Testis (tissue), 2 donors: Measurements from ENCODE around the gene CLRN1.

Experiments used
- CTCF ChIP-seq, 3 experiments: fragments of 450-650 bp in 2 of 3; fragments of 200-600 bp in 1 of 3; sonication (generic) in 1 of 3; IDR thresholded peaks; one replicate each; pipeline ENCODE4 v1.5.1; 2016 to 2019; ENCODE audit warnings: antibody characterized with exemption in 3 of 3, mild to moderate bottlenecking in 2 of 3, moderate library complexity in 1 of 3
- POLR2A ChIP-seq: fragments of 450-650 bp; IDR thresholded peaks from one replicate; pipeline ENCODE4 v1.6.1; 2017; ENCODE audit warnings: antibody characterized with exemption, mild to moderate bottlenecking, moderate library complexity

- TF ChIP-seq CTCF (IDR thresholded peaks at IDR 0.05) (no peak), POLR2A (no peak)
These were observed 40.8 kb downstream of the CLRN1 start for GRCh38 chr3:150931745-150932144.
